ENCODE results near the gene SPEM3.
A peak's percentile ranks its signal among the peaks of the same experiment; 100 is the strongest.
"Not testable (repeated sequence)": the region's sequence is repeated elsewhere in the genome, so short reads cannot be mapped to it uniquely, and the experiment has no call there.

The SPEM3 gene

GRCh38 chr17:7443499-7444485 lies 15.1 kb downstream of the SPEM3 start:
- no peak for DNase-seq

- no peak for DNase-seq
These were observed 16.3 kb downstream of the SPEM3 start, which contains the start of gene CHRNB1 for GRCh38 chr17:7444682-7445618. Gene CHRNB1, plus strand, starts transcription at chr17:7445061. Its CDS starts 67 bp downstream, at chr17:7445128.

GRCh38 chr17:7445619-7445968 lies 16.9 kb downstream of the SPEM3 start:
- no peak for DNase-seq

- DNase-seq = no peak
These were observed 19.8 kb downstream of the SPEM3 start for GRCh38 chr17:7448461-7448860.

- no peak for DNase-seq
These were observed 31.4 kb downstream of the SPEM3 start for GRCh38 chr17:7459961-7460545.

GRCh38 chr17:7460850-7461660 lies 32.4 kb downstream of the SPEM3 start:
- DNase-seq = no peak

GRCh38 chr17:7462474-7463371 lies 34.1 kb downstream of the SPEM3 start:
- no peak for DNase-seq

GRCh38 chr17:7463372-7463846 lies 34.8 kb downstream of the SPEM3 start:
- DNase-seq = no peak

GRCh38 chr17:7464081-7464480 lies 35.4 kb downstream of the SPEM3 start:
- no peak for DNase-seq

GRCh38 chr17:7465597-7466275 lies 37.1 kb downstream of the SPEM3 start:
- no peak for DNase-seq

- no peak for DNase-seq
These were observed 37.6 kb downstream of the SPEM3 start for GRCh38 chr17:7466318-7466638.

- no peak for DNase-seq
These were observed 38.1 kb downstream of the SPEM3 start for GRCh38 chr17:7466639-7467341.

GRCh38 chr17:7467498-7467897 lies 38.8 kb downstream of the SPEM3 start:
- peak in 1 of 2 experiments; percentile 47 for DNase-seq

GRCh38 chr17:7468290-7468689 lies 39.6 kb downstream of the SPEM3 start:
- no peak for DNase-seq

- DNase-seq = no peak
These were observed 40.2 kb downstream of the SPEM3 start for GRCh38 chr17:7468804-7469389.

- DNase-seq = not testable (repeated sequence)
These were observed 41.2 kb downstream of the SPEM3 start for GRCh38 chr17:7469843-7470242.

- not testable (repeated sequence) for DNase-seq
These were observed 41.9 kb downstream of the SPEM3 start for GRCh38 chr17:7470457-7470973.

- DNase-seq = no peak
These were observed 43.1 kb downstream of the SPEM3 start for GRCh38 chr17:7471729-7472128.

GRCh38 chr17:7474767-7475166 lies 46.1 kb downstream of the SPEM3 start:
- not testable (repeated sequence) for DNase-seq
